ENCODE data around the gene CD40. TPM values are rescaled to one million over a fixed set of nuclear protein-coding genes. Genes with fewer than 3 reads are reported as not detected.

Gene CD40
- total RNA-seq, 4 donors from 2014 or later = 12.0 to 17.5 (median 15.9) TPM

GRCh38 chr20:46175127-46175494 lies 57.0 kb downstream of the CD40 start:
- no peak overlapping the region for H3K4me3 ChIP-seq (ENCODE audit: low read depth, poor library complexity, severe bottlenecking)
- WGBS, 2 donors = 87 to 92% methylated on average over 4 of the region's 4 CpGs
- intact Hi-C loops (cut with DNase I; ENCODE audit: low total_unique reads) = no loop called here

GRCh38 chr20:46176739-46177378 lies 58.7 kb downstream of the CD40 start:
- intact Hi-C loops (cut with DNase I; ENCODE audit: low total_unique reads) = no loop called here
- no peak for TF ChIP-seq POLR2A (IDR thresholded peaks at IDR 0.05)
- no peak for TF ChIP-seq CTCF (IDR thresholded peaks at IDR 0.05)
- 77 to 78% methylated on average over 13 of the region's 13 CpGs for WGBS, 2 donors
- no peak overlapping the region for H3K4me3 ChIP-seq (ENCODE audit: low read depth, poor library complexity, severe bottlenecking)
- DNase-seq (ENCODE audit: low spot score in 2 of 2) = no peak

More at GRCh38 chr20:46175127-46175494, 57.0 kb downstream of the CD40 start:
- DNase-seq (ENCODE audit: low spot score in 2 of 2) = no peak
- no peak for TF ChIP-seq CTCF (IDR thresholded peaks at IDR 0.05)
- no peak for TF ChIP-seq POLR2A (IDR thresholded peaks at IDR 0.05)

- H3K4me3 ChIP-seq (ENCODE audit: low read depth, poor library complexity, severe bottlenecking) = no peak overlapping the region
- TF ChIP-seq CTCF (IDR thresholded peaks at IDR 0.05) = no peak
- no peak for DNase-seq (ENCODE audit: low spot score in 2 of 2)
- 89 to 90% methylated on average over 15 of the region's 15 CpGs for WGBS, 2 donors
- intact Hi-C loops (cut with DNase I; ENCODE audit: low total_unique reads) = no loop called here
These were observed 59.7 kb downstream of the CD40 start for GRCh38 chr20:46177768-46178167.

GRCh38 chr20:46178891-46179290 lies 60.8 kb downstream of the CD40 start:
- H3K4me3 ChIP-seq (ENCODE audit: low read depth, poor library complexity, severe bottlenecking) = no peak overlapping the region
- intact Hi-C loops (cut with DNase I; ENCODE audit: low total_unique reads) = no loop called here
- TF ChIP-seq POLR2A (IDR thresholded peaks at IDR 0.05) (no peak), CTCF (IDR thresholded peaks at IDR 0.05) (no peak)
- no peak for DNase-seq (ENCODE audit: low spot score in 2 of 2)
- 72 to 79% methylated on average over 8 of the region's 8 CpGs for WGBS, 2 donors

Other genes with a start within 250 kb of the CD40 start
- gene ZSWIM1, start 237.1 kb upstream of the CD40 start, total RNA-seq = 10 to 100 TPM; 10.0 to 16.6 (median 13.5) TPM
- 1 to 10 TPM in 2 of 4 donors, under 1 TPM in 2; 0.59 to 3.6 (median 1.8) TPM for gene SPATA25, start 230.7 kb upstream of the CD40 start, total RNA-seq
- 10 to 100 TPM in 2 of 4 donors, 1 to 10 TPM in 2; 6.5 to 12.9 (median 9.5) TPM for gene NEURL2, start 227.1 kb upstream of the CD40 start, total RNA-seq
- 100 to 1,000 TPM in 3 of 4 donors, 10 to 100 TPM in 1; 89.1 to 122 (median 111) TPM for gene CTSA, start 227.0 kb upstream of the CD40 start, total RNA-seq
- 100 to 1,000 TPM in 1 of 4 donors, 10 to 100 TPM in 3; 37.4 to 114 (median 83.2) TPM for gene PLTP, start 206.2 kb upstream of the CD40 start, total RNA-seq
- 10 to 100 TPM; 34.5 to 63.2 (median 41.3) TPM for gene PCIF1, start 183.6 kb upstream of the CD40 start, total RNA-seq
- 10 to 100 TPM; 21.6 to 38.6 (median 30.7) TPM for gene ZNF335, start 146.1 kb upstream of the CD40 start, total RNA-seq
- gene MMP9, start 109.4 kb upstream of the CD40 start, total RNA-seq = 1 to 10 TPM in 3 of 4 donors, not detected in 1; 1.8 to 7.0 (median 1.9) TPM
- gene SLC12A5, start 89.1 kb upstream of the CD40 start, total RNA-seq = not detected
- 10 to 100 TPM; 27.7 to 51.5 (median 41.2) TPM for gene NCOA5, start 28.4 kb upstream of the CD40 start, total RNA-seq
- 1 to 10 TPM; 1.6 to 3.0 (median 2.0) TPM for gene CDH22, start 190.2 kb downstream of the CD40 start, total RNA-seq